Body of pancreas (tissue), 4 donors: ENCODE results near the gene SCAPER. TPM values are rescaled to one million over a fixed set of nuclear protein-coding genes. Genes with fewer than 3 reads are reported as not detected.

ENCODE experiments used
- ATAC-seq: fragments of 150-250 bp; one replicate; pipeline ENCODE4 v1.9.1; 2016
- DNase-seq, 4 donors: peaks; one replicate each; pipeline ENCODE4 v3.0.0-alpha.2; 2019
- H3K27ac ChIP-seq, 4 donors: fragments of 200-600 bp; sonication (generic); 1 replicate in 3 of 4; 2 replicates in 1 of 4; pipeline versions ENCODE4 v1.5.1 to v1.6.1; 2016 to 2019; ENCODE audit warnings: mild to moderate bottlenecking in 1 of 4, mixed read lengths in 1 of 4, moderate library complexity in 1 of 4
- H3K27me3 ChIP-seq, 2 donors: fragments of 200-600 bp; sonication (generic); one replicate each; pipeline ENCODE4 v1.6.0; 2016; ENCODE audit warnings: mild to moderate bottlenecking in 1 of 2
- H3K36me3 ChIP-seq, 2 donors: fragments of 200-600 bp; sonication (generic); replicated peaks in 1 of 2; 2 replicates each; pipeline ENCODE4 v1.5.1; 2016; ENCODE audit warnings: low read depth in 2 of 2; ENCODE audit not compliant: insufficient read depth in 1 of 2
- H3K4me1 ChIP-seq: fragments of 200-600 bp; sonication (generic); one replicate; pipeline ENCODE4 v1.6.0; 2016
- H3K4me3 ChIP-seq, 2 donors: fragments of 200-600 bp; sonication (generic); 1 replicate in 1 of 2; 2 replicates in 1 of 2; pipeline ENCODE4 v1.5.1; 2016 to 2019
- H3K9me3 ChIP-seq, 3 donors: fragments of 200-600 bp; sonication (generic); 1 replicate in 2 of 3; 2 replicates in 1 of 3; pipeline ENCODE4 v1.5.1; 2016
- POLR2A ChIP-seq, 3 donors: fragments of 450-650 bp; IDR thresholded peaks; one replicate each; pipeline ENCODE4 v1.6.1; 2016; ENCODE audit warnings: antibody characterized with exemption in 3 of 3, mild to moderate bottlenecking in 2 of 3
- WGBS, 2 donors: methylation state at CpG; one replicate each; pipeline ENCODE4 v1.1.5; 2017; 5-methylcytosine and 5-hydroxymethylcytosine counted together
- intact Hi-C: fragments of 100-400 bp; cut with DNase I; formaldehyde crosslinking; loops from one replicate; pipeline ENCODE4 v1.15.1; 2023
- total RNA-seq, 2 donors: library from RNA; depleted of rRNA; stranded (reverse); fragments of >200 nt; gene quantifications; one replicate each; pipeline ENCODE4 v1.1.0, GENCODE V29; 2016
- TF ChIP-seq, protein P1 (sequence below), 7 experiments: fragments of 450-650 bp in 4 of 7; fragments of 200-600 bp in 3 of 7; sonication (generic) in 3 of 7; IDR thresholded peaks; one replicate each; pipeline ENCODE4 v1.5.1; 2016 to 2019; ENCODE audit warnings: antibody characterized with exemption in 7 of 7

The SCAPER gene
- total RNA-seq, 2 donors from 2014 or later, result 22.1 to 46.2 TPM

DNA sequence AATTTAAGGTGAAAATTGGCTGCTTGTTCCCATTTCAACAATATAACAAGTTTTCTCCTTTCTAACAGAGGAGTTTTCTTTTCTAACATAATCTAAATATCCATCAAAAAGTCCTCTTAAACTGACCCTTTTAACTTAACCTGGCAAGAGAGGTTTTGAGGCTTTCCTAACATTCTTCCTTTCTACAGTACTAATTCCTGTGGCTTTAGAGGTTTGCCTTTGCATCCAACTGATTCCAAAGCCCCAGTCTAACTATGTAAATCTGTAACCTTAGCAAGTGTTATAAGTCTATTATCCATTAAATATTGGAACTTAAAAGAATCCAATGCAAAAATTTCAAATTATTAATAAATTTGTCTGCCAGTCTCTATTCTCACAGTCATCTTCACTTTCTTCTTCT is 434.4 kb downstream of the SCAPER start:
- no peak for ATAC-seq
- Histone ChIP-seq H3K27ac (no peak overlapping the region), H3K4me3 (no peak overlapping the region), H3K36me3 (peaks cover 0 to 3% of the 10 kb centered on the region in 2 donors), H3K27me3 (no peaks in the 10 kb centered on the region), H3K4me1 (no peaks in the 10 kb centered on the region), H3K9me3 (no peaks in the 10 kb centered on the region)
- no peak for TF ChIP-seq POLR2A (IDR thresholded peaks at IDR 0.05)
- TF ChIP-seq, protein P1, sequence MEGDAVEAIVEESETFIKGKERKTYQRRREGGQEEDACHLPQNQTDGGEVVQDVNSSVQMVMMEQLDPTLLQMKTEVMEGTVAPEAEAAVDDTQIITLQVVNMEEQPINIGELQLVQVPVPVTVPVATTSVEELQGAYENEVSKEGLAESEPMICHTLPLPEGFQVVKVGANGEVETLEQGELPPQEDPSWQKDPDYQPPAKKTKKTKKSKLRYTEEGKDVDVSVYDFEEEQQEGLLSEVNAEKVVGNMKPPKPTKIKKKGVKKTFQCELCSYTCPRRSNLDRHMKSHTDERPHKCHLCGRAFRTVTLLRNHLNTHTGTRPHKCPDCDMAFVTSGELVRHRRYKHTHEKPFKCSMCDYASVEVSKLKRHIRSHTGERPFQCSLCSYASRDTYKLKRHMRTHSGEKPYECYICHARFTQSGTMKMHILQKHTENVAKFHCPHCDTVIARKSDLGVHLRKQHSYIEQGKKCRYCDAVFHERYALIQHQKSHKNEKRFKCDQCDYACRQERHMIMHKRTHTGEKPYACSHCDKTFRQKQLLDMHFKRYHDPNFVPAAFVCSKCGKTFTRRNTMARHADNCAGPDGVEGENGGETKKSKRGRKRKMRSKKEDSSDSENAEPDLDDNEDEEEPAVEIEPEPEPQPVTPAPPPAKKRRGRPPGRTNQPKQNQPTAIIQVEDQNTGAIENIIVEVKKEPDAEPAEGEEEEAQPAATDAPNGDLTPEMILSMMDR (IDR thresholded peaks at IDR 0.05), result no peak
- no peak for DNase-seq
- intact Hi-C loops, result no loop called here

DNA sequence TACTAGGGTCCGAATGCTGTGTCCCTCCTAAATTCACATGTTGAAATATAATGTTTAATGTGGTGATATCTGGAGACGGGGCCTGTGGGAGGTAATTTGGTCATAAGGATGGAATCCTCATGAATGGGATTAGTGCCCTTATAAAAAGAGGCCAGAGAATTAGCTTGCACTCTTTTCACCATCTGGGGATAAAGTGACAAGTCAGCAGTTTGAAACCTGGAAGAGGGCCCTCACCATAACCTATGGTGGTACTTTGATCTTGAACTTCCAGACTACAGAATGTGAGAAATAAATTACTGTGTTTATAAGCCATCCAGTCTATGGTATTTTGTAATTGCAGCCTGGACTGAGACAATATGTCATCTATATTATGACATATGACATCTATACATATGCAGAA is 436.4 kb downstream of the SCAPER start:
- Histone ChIP-seq H3K9me3 (no peaks in the 10 kb centered on the region), H3K27ac (no peak overlapping the region), H3K36me3 (peaks cover 0 to 3% of the 10 kb centered on the region in 2 donors), H3K4me3 (no peak overlapping the region), H3K4me1 (no peaks in the 10 kb centered on the region), H3K27me3 (no peaks in the 10 kb centered on the region)
- 90 to 100% methylated on average over 2 of the region's 2 CpGs for WGBS, 2 donors
- no peak for DNase-seq
- ATAC-seq, result no peak
- TF ChIP-seq POLR2A (IDR thresholded peaks at IDR 0.05), result no peak
- TF ChIP-seq, protein P1 (IDR thresholded peaks at IDR 0.05), result no peak
- intact Hi-C loops, result no loop called here

GRCh38 chr15:76467136-76467535 is 438.0 kb downstream of the SCAPER start:
- ATAC-seq (no peak), DNase-seq (no peak)
- Histone ChIP-seq H3K27me3 (no peaks in the 10 kb centered on the region), H3K36me3 (peaks cover 0 to 3% of the 10 kb centered on the region in 2 donors), H3K4me1 (no peaks in the 10 kb centered on the region), H3K9me3 (no peaks in the 10 kb centered on the region), H3K4me3 (no peak overlapping the region), H3K27ac (no peak overlapping the region)
- WGBS, 2 donors, result 81 to 100% methylated on average over 1 of the region's 1 CpG
- no peak for TF ChIP-seq POLR2A (IDR thresholded peaks at IDR 0.05)
- TF ChIP-seq, protein P1 (IDR thresholded peaks at IDR 0.05), result no peak
- intact Hi-C loops, result no loop called here

DNA sequence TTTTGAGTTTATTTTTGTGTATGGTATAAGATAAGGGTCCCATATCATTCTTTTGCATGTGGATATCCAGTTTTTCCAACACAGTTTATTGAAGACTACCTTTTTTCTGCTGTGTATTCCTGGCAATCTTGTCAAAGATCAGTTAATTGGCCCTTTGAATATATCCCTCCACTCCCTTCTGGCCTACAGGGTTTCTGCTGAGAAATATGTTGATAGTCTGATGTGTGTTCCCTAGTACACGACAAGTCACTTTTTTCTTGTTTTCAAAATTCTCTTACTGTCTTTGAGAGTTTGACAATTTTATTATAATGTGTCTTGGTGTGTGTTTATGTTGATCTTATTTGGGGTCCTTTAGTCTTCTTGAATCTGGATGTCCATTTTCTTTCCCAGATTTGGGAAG is 439.4 kb downstream of the SCAPER start:
- WGBS, 2 donors, result 90 to 95% methylated on average over 1 of the region's 1 CpG
- TF ChIP-seq, protein P1 (IDR thresholded peaks at IDR 0.05), result no peak
- TF ChIP-seq POLR2A (IDR thresholded peaks at IDR 0.05), result no peak
- ATAC-seq, result no peak
- H3K4me3 ChIP-seq, result no peak overlapping the region
- H3K27ac ChIP-seq, result no peak overlapping the region
- H3K4me1 ChIP-seq, result no peaks in the 10 kb centered on the region
- no peak for DNase-seq
- no peaks in the 10 kb centered on the region for H3K27me3 ChIP-seq
- no peaks in the 10 kb centered on the region for H3K9me3 ChIP-seq
- peaks cover 0 to 3% of the 10 kb centered on the region in 2 donors for H3K36me3 ChIP-seq
- intact Hi-C loops, result no loop called here

DNA sequence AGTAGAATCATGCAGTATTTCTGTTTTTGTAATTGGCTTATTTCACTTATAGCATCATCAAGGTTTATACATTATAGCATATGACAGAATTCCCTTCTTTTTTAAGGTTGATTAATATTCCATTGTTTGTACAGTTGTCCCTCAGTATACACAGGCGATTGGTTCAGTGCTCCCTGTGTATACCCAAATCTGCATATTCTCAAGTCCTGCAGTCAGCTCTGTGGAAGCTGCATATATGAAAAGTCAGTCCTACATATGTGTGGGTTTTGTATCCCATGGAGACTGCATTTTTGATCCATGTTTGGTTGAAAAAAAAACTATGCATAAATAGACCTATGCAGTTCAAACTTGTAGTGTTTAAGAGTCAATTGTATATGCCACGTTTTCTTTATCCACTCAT is 440.9 kb downstream of the SCAPER start:
- Histone ChIP-seq H3K27me3 (no peaks in the 10 kb centered on the region), H3K36me3 (no peaks in the 10 kb centered on the region), H3K27ac (no peak overlapping the region), H3K4me1 (no peaks in the 10 kb centered on the region), H3K9me3 (no peaks in the 10 kb centered on the region), H3K4me3 (no peak overlapping the region)
- DNase-seq (no peak), ATAC-seq (no peak)
- intact Hi-C loops, result no loop called here
- 85 to 88% methylated on average over 2 of the region's 2 CpGs for WGBS, 2 donors
- TF ChIP-seq POLR2A (IDR thresholded peaks at IDR 0.05), result no peak
- TF ChIP-seq, protein P1 (IDR thresholded peaks at IDR 0.05), result no peak
